IPS-18a (cell line): Measurements from ENCODE around the gene CD300A.

Experiments
- H3K27ac ChIP-seq: one replicate; pipeline ENCODE4 v1.5.1; 2013; ENCODE audit warnings: low read length
- H3K27me3 ChIP-seq: one replicate; pipeline ENCODE4 v1.6.1; 2013; ENCODE audit warnings: mild to moderate bottlenecking, low read length; ENCODE audit not compliant: control insufficient read depth, insufficient read depth
- H3K36me3 ChIP-seq: one replicate; pipeline ENCODE4 v1.6.1; 2013; ENCODE audit warnings: low read depth, low read length; ENCODE audit not compliant: control insufficient read depth
- H3K4me1 ChIP-seq: one replicate; pipeline ENCODE4 v1.6.1; 2013; ENCODE audit warnings: low read depth, low read length; ENCODE audit not compliant: control insufficient read depth
- H3K4me3 ChIP-seq: one replicate; pipeline ENCODE4 v1.5.1; 2013; ENCODE audit warnings: low read length
- H3K9ac ChIP-seq: one replicate; pipeline ENCODE4 v1.6.1; 2013; ENCODE audit warnings: mild to moderate bottlenecking, low read length, moderate library complexity
- H3K9me3 ChIP-seq: one replicate; pipeline ENCODE4 v1.6.1; 2013; ENCODE audit warnings: low read depth, low read length; ENCODE audit not compliant: control insufficient read depth

CD300A gene

DNA sequence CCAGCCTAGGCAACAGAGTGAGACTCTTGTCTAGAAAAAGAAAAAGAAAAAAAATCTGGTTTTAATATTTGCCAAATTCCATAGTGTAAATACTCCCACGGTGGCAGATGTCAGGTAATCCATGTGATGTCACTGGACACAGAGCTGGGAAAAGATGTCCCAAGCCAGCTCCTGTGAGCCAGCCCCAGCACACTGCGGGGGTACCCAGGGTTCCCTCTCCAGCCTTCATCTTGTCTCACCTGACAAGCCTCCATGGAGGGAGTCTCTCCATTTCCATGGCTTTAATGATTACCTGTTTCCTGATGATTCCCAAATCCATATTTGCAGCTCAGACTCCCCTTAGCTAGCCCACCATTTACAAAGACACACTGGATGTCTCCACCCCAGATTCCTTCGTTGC, 60.2 kb downstream of the CD300A start:
- H3K27ac ChIP-seq, result no peak overlapping the region
- H3K9ac ChIP-seq, result no peak overlapping the region
- H3K9me3 ChIP-seq, result no peaks in the 10 kb centered on the region
- no peaks in the 10 kb centered on the region for H3K36me3 ChIP-seq
- peaks cover 5% of the 10 kb centered on the region for H3K27me3 ChIP-seq
- no peak overlapping the region for H3K4me3 ChIP-seq
- no peaks in the 10 kb centered on the region for H3K4me1 ChIP-seq

GRCh38 chr17:74527081-74527480, 60.6 kb downstream of the CD300A start:
- Histone ChIP-seq H3K4me3 (no peak overlapping the region), H3K9ac (no peak overlapping the region), H3K27ac (no peak overlapping the region), H3K36me3 (no peaks in the 10 kb centered on the region), H3K9me3 (no peaks in the 10 kb centered on the region), H3K27me3 (peaks cover 5% of the 10 kb centered on the region), H3K4me1 (no peaks in the 10 kb centered on the region)

- Histone ChIP-seq H3K4me1 (no peaks in the 10 kb centered on the region), H3K27me3 (peaks cover 5% of the 10 kb centered on the region), H3K27ac (no peak overlapping the region), H3K4me3 (no peak overlapping the region), H3K36me3 (no peaks in the 10 kb centered on the region), H3K9ac (no peak overlapping the region), H3K9me3 (no peaks in the 10 kb centered on the region)
Measured at GRCh38 chr17:74527756-74528155, 61.3 kb downstream of the CD300A start.

DNA sequence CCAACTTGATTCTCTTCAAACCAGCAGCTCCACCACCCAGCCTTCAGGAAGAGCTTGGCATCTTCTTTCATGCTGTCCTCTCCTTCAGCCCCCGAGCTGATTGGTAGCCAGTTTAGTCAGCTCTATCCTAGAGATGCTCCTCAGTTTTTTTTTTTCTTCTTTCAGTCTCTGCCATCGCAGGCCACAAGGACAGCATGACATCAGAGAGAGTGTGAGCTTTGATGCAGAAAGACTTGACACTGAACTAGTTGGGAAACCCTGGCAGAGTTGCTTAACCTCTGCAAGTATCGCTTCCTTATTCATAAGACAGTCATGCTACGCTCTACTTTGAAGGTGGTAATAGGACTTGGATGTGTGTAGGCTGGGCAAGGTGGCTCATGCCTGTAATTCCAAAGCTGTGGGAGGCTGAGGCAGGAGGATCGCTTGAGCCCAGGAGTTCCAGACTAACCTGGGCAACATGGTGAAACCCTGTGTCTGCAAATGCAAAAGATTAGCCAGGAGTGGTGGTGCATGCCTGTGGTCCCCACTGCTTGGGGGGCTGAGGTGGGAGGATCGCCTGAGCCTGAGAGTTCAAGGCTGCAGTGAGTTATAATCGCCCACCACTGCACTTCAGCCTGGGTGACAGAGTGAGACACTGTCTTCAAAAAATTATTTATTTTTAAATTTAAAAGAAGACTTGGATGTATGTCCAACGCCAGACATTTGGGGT, 62.2 kb downstream of the CD300A start:
- no peaks in the 10 kb centered on the region for H3K9me3 ChIP-seq
- H3K4me3 ChIP-seq, result no peak overlapping the region
- no peaks in the 10 kb centered on the region for H3K4me1 ChIP-seq
- H3K27me3 ChIP-seq, result peaks cover 5% of the 10 kb centered on the region
- H3K27ac ChIP-seq, result no peak overlapping the region
- H3K9ac ChIP-seq, result no peak overlapping the region
- H3K36me3 ChIP-seq, result no peaks in the 10 kb centered on the region

- Histone ChIP-seq H3K4me1 (no peaks in the 10 kb centered on the region), H3K36me3 (no peaks in the 10 kb centered on the region), H3K27me3 (peaks cover 5% of the 10 kb centered on the region), H3K9ac (no peak overlapping the region), H3K9me3 (no peaks in the 10 kb centered on the region), H3K4me3 (no peak overlapping the region), H3K27ac (no peak overlapping the region)
Measured at GRCh38 chr17:74529243-74529642, 62.8 kb downstream of the CD300A start.

DNA sequence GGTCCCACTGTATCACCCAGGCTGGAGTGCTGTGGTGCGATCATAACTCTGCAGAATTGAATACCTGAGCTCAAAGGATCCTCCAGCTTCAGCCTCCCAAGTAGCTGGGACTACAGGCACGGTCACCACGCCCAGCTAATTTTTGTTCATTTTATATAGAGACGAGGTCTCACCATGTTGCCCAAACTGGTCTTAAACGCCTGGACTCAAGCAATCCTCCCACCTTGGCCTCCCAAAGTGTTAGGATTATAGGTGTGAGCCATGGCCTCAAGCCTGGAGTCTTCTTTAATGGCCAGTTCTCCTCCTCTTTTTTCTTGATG, 64.4 kb downstream of the CD300A start:
- Histone ChIP-seq H3K9me3 (no peaks in the 10 kb centered on the region), H3K4me1 (no peaks in the 10 kb centered on the region), H3K27me3 (peaks cover 5% of the 10 kb centered on the region), H3K27ac (no peak overlapping the region), H3K36me3 (no peaks in the 10 kb centered on the region), H3K4me3 (no peak overlapping the region), H3K9ac (no peak overlapping the region)

DNA sequence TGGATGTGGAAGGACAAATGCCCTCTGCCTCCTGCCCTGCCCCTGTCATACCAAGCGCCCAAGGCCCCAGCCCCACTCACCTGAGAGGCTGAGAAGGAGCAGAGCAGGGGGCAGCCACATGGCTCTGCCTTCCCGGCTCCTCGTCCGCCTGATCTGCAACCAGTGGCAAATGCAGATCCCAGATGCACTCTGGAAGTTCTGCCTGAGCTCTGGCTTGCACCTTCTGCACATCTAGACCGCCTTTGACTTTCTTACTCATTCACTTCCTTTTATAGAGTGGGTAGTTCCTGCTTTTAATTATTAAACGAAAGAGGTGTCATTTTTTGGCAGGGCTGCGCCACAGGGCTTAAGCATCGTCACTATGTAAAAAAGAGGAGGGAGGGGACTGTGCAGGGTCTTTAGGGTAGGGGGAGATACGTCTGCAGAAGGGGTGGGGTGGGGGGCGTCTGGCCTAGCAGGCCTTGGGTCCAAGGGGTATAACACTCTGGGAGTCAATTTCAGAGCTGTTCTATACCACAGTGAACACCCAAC, 64.9 kb downstream of the CD300A start, which contains the start of gene CD300LB:
Gene CD300LB, minus strand, starts transcription at position 245 of the 531 bp plus-strand sequence. Its CDS starts 125 bp downstream, at position 120.
- Histone ChIP-seq H3K27ac (no peak within 1 kb of the TSS), H3K9ac (no peak within 1 kb of the TSS), H3K36me3 (no peaks in the 10 kb centered on the region), H3K4me3 (no peak within 1 kb of the TSS), H3K9me3 (no peaks in the 10 kb centered on the region), H3K27me3 (peaks cover 5% of the 10 kb centered on the region), H3K4me1 (no peaks in the 10 kb centered on the region)

DNA sequence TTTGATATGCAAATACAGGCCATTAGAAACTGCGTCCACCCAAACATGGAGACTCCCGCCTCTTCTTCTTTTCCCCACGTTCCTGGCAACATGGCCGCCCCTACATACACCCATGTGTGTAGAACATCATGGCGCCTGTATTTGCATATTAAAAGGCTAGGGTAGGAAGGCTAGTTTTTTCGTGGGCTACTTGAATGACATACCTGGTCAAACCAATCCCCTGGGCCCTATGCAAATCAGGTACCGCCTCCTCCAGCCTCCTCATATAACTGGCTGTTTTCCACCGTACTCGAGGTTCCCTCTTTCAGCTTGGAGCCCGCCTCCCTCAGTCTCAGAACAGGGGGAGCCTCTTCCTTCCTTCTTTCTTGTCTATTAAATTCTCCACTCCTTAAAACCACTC, 65.7 kb downstream of the CD300A start:
- H3K36me3 ChIP-seq, result no peaks in the 10 kb centered on the region
- H3K4me1 ChIP-seq, result no peaks in the 10 kb centered on the region
- no peak overlapping the region for H3K27ac ChIP-seq
- no peaks in the 10 kb centered on the region for H3K9me3 ChIP-seq
- H3K9ac ChIP-seq, result no peak overlapping the region
- H3K4me3 ChIP-seq, result no peak overlapping the region
- H3K27me3 ChIP-seq, result peaks cover 5% of the 10 kb centered on the region
